ENCODE data around the gene MYO1E.
"Not testable (repeated sequence)": the region's sequence is repeated elsewhere in the genome, so short reads cannot be mapped to it uniquely, and the experiment has no call there.

MYO1E gene

GRCh38 chr15:59158701-59159034 lies 214.0 kb downstream of the MYO1E start:
- DNase-seq = no peak

- DNase-seq = no peak
These were observed 214.6 kb downstream of the MYO1E start for GRCh38 chr15:59157840-59158700.

GRCh38 chr15:59157396-59157795 lies 215.3 kb downstream of the MYO1E start:
- no peak for DNase-seq

GRCh38 chr15:59155431-59155830 lies 217.2 kb downstream of the MYO1E start:
- DNase-seq = no peak

GRCh38 chr15:59154243-59154642 lies 218.4 kb downstream of the MYO1E start:
- no peak for DNase-seq

- DNase-seq = no peak
These were observed 219.2 kb downstream of the MYO1E start for GRCh38 chr15:59153466-59153865.

GRCh38 chr15:59152694-59153450 lies 219.8 kb downstream of the MYO1E start:
- no peak for DNase-seq

- DNase-seq = peak; percentile 56
These were observed 222.5 kb downstream of the MYO1E start for GRCh38 chr15:59150185-59150584.

- DNase-seq = no peak
These were observed 224.4 kb downstream of the MYO1E start for GRCh38 chr15:59148153-59148833.

- DNase-seq = no peak
These were observed 225.0 kb downstream of the MYO1E start for GRCh38 chr15:59147666-59148065.

- DNase-seq = not testable (repeated sequence)
These were observed 228.1 kb downstream of the MYO1E start for GRCh38 chr15:59144594-59144993.

GRCh38 chr15:59143281-59143680 lies 229.4 kb downstream of the MYO1E start:
- no peak for DNase-seq

GRCh38 chr15:59140422-59141226 lies 232.0 kb downstream of the MYO1E start:
- DNase-seq = no peak

GRCh38 chr15:59138243-59138642 lies 234.4 kb downstream of the MYO1E start:
- DNase-seq = no peak

GRCh38 chr15:59137566-59137965 lies 235.1 kb downstream of the MYO1E start:
- no peak for DNase-seq

GRCh38 chr15:59133929-59134427 lies 238.7 kb downstream of the MYO1E start:
- no peak for DNase-seq

GRCh38 chr15:59131969-59132562 lies 240.6 kb downstream of the MYO1E start:
- no peak for DNase-seq

- no peak for DNase-seq
These were observed 241.2 kb downstream of the MYO1E start for GRCh38 chr15:59131456-59131855.

GRCh38 chr15:59127255-59127654 lies 245.4 kb downstream of the MYO1E start:
- DNase-seq = not testable (repeated sequence)

- DNase-seq = not testable (repeated sequence)
These were observed 247.0 kb downstream of the MYO1E start for GRCh38 chr15:59125683-59126082.

- no peak for DNase-seq
These were observed 248.4 kb downstream of the MYO1E start for GRCh38 chr15:59124261-59124660.

- DNase-seq = no peak
These were observed 251.7 kb downstream of the MYO1E start for GRCh38 chr15:59120937-59121336.
